ENCODE data around the gene NRXN3.

Gene NRXN3

DNA sequence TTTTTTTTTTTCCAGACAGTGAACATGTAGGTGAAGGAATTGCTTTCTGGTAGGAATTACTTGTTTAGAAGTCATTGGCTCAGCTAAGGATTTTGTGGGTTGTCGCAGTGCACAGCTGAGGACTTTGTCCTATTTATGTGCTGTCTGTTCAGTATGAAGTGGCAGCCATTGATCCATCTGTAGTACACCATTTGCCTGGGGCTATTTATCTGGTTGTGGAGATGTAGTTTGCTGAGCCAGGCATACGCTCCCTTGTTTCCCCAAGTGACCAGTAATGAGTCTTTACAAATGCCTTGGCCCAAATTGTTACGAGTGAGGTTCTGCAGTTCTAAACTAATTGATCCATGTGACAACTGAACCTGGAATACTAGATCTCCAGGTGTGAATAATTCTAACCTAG lies 140.1 kb downstream of the NRXN3 start:
- H3K27me3 ChIP-seq (ENCODE audit: control insufficient read depth, insufficient read depth, low read length): no peaks in the 10 kb centered on the region
- H3K9me3 ChIP-seq (ENCODE audit: control insufficient read depth, low read length): no peaks in the 10 kb centered on the region
- H3K4me1 ChIP-seq (ENCODE audit: control insufficient read depth, insufficient read depth, low read length): no peaks in the 10 kb centered on the region
- H3K9ac ChIP-seq (ENCODE audit: low read length): no peak overlapping the region
- no peaks in the 10 kb centered on the region for H3K36me3 ChIP-seq (ENCODE audit: control insufficient read depth, insufficient read depth, low read length)
- H3K4me3 ChIP-seq (ENCODE audit: low read length): no peak overlapping the region

GRCh38 chr14:78313499-78313898 lies 143.3 kb downstream of the NRXN3 start:
- H3K9ac ChIP-seq (ENCODE audit: low read length): no peak overlapping the region
- no peaks in the 10 kb centered on the region for H3K36me3 ChIP-seq (ENCODE audit: control insufficient read depth, insufficient read depth, low read length)
- H3K4me3 ChIP-seq (ENCODE audit: low read length): no peak overlapping the region
- no peaks in the 10 kb centered on the region for H3K27me3 ChIP-seq (ENCODE audit: control insufficient read depth, insufficient read depth, low read length)
- no peaks in the 10 kb centered on the region for H3K9me3 ChIP-seq (ENCODE audit: control insufficient read depth, low read length)
- no peaks in the 10 kb centered on the region for H3K4me1 ChIP-seq (ENCODE audit: control insufficient read depth, insufficient read depth, low read length)

DNA sequence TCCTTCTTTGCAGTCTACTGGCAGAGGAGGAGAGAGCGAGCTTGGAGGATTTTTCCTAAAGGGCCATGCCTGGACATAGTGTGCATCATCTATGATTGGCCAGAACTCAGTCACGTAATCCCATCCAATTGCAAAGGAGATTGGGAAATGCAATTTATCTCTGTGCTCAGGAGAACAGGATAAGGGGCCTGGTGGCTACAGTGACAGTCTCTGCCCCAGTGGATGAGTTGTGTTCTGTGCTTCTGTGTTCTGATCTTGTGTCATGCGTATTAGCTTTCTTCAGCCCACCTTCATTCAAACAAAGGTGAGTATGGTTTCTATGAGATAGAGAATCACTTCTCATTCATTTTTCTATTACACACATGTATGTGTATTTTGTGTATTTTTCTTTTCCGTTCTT lies 144.3 kb downstream of the NRXN3 start:
- Histone ChIP-seq H3K36me3 (ENCODE audit: control insufficient read depth, insufficient read depth, low read length) (no peaks in the 10 kb centered on the region), H3K9ac (ENCODE audit: low read length) (no peak overlapping the region), H3K4me1 (ENCODE audit: control insufficient read depth, insufficient read depth, low read length) (no peaks in the 10 kb centered on the region), H3K4me3 (ENCODE audit: low read length) (no peak overlapping the region), H3K9me3 (ENCODE audit: control insufficient read depth, low read length) (no peaks in the 10 kb centered on the region), H3K27me3 (ENCODE audit: control insufficient read depth, insufficient read depth, low read length) (no peaks in the 10 kb centered on the region)

GRCh38 chr14:78316052-78316451 lies 145.9 kb downstream of the NRXN3 start:
- no peaks in the 10 kb centered on the region for H3K36me3 ChIP-seq (ENCODE audit: control insufficient read depth, insufficient read depth, low read length)
- H3K9me3 ChIP-seq (ENCODE audit: control insufficient read depth, low read length): no peaks in the 10 kb centered on the region
- no peak overlapping the region for H3K4me3 ChIP-seq (ENCODE audit: low read length)
- H3K27me3 ChIP-seq (ENCODE audit: control insufficient read depth, insufficient read depth, low read length): no peaks in the 10 kb centered on the region
- H3K4me1 ChIP-seq (ENCODE audit: control insufficient read depth, insufficient read depth, low read length): no peaks in the 10 kb centered on the region
- no peak overlapping the region for H3K9ac ChIP-seq (ENCODE audit: low read length)

- Histone ChIP-seq H3K36me3 (ENCODE audit: control insufficient read depth, insufficient read depth, low read length) (no peaks in the 10 kb centered on the region), H3K4me3 (ENCODE audit: low read length) (no peak overlapping the region), H3K4me1 (ENCODE audit: control insufficient read depth, insufficient read depth, low read length) (no peaks in the 10 kb centered on the region), H3K9me3 (ENCODE audit: control insufficient read depth, low read length) (no peaks in the 10 kb centered on the region), H3K27me3 (ENCODE audit: control insufficient read depth, insufficient read depth, low read length) (no peaks in the 10 kb centered on the region), H3K9ac (ENCODE audit: low read length) (no peak overlapping the region)
Measured at GRCh38 chr14:78316786-78317185, 146.6 kb downstream of the NRXN3 start.

GRCh38 chr14:78319406-78319805 lies 149.2 kb downstream of the NRXN3 start:
- Histone ChIP-seq H3K9me3 (ENCODE audit: control insufficient read depth, low read length) (no peaks in the 10 kb centered on the region), H3K9ac (ENCODE audit: low read length) (no peak overlapping the region), H3K36me3 (ENCODE audit: control insufficient read depth, insufficient read depth, low read length) (no peaks in the 10 kb centered on the region), H3K4me1 (ENCODE audit: control insufficient read depth, insufficient read depth, low read length) (no peaks in the 10 kb centered on the region), H3K4me3 (ENCODE audit: low read length) (no peak overlapping the region), H3K27me3 (ENCODE audit: control insufficient read depth, insufficient read depth, low read length) (no peaks in the 10 kb centered on the region)

DNA sequence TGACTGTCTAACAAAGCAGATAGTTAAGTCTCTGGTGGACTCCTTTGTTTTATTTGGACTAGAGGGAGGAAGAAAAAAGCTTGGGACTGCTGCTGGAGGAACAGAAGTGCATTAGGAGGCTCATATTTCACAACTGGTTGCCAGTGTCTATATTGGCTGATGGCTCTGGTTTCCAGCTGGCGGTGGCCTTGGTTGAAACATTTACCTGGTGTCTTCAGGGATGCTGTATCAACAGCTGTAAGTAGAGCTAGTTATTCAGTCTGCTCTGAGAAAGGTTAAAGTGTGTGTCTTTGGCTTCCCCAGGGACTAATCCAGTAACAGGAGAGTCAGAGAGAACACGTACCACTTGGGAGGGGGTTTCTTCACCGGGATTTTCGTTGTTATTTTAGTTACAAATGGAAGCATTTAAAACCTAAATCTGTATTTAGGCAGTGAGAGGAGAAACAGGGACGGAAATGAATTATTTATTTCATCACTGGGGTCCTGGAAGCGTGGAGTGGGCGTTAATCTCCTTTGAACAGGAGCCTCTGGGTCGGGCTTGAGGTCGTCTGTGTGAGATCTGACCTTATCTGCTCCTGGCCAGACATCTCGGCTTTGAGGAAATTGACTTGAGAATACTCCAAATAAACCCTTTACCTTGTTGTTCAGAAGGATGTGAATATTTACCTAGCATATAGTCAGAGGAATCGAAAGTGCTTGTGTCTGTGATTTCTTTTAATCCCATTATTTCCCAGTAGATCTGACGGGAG lies 149.9 kb downstream of the NRXN3 start:
- H3K9ac ChIP-seq (ENCODE audit: low read length): no peak overlapping the region
- H3K36me3 ChIP-seq (ENCODE audit: control insufficient read depth, insufficient read depth, low read length): no peaks in the 10 kb centered on the region
- H3K4me1 ChIP-seq (ENCODE audit: control insufficient read depth, insufficient read depth, low read length): no peaks in the 10 kb centered on the region
- no peaks in the 10 kb centered on the region for H3K27me3 ChIP-seq (ENCODE audit: control insufficient read depth, insufficient read depth, low read length)
- H3K9me3 ChIP-seq (ENCODE audit: control insufficient read depth, low read length): no peaks in the 10 kb centered on the region
- H3K4me3 ChIP-seq (ENCODE audit: low read length): no peak overlapping the region

GRCh38 chr14:78324353-78324752 lies 154.2 kb downstream of the NRXN3 start:
- no peaks in the 10 kb centered on the region for H3K36me3 ChIP-seq (ENCODE audit: control insufficient read depth, insufficient read depth, low read length)
- H3K4me1 ChIP-seq (ENCODE audit: control insufficient read depth, insufficient read depth, low read length): no peaks in the 10 kb centered on the region
- no peak overlapping the region for H3K4me3 ChIP-seq (ENCODE audit: low read length)
- H3K9ac ChIP-seq (ENCODE audit: low read length): no peak overlapping the region
- H3K27me3 ChIP-seq (ENCODE audit: control insufficient read depth, insufficient read depth, low read length): no peaks in the 10 kb centered on the region
- H3K9me3 ChIP-seq (ENCODE audit: control insufficient read depth, low read length): no peaks in the 10 kb centered on the region

DNA sequence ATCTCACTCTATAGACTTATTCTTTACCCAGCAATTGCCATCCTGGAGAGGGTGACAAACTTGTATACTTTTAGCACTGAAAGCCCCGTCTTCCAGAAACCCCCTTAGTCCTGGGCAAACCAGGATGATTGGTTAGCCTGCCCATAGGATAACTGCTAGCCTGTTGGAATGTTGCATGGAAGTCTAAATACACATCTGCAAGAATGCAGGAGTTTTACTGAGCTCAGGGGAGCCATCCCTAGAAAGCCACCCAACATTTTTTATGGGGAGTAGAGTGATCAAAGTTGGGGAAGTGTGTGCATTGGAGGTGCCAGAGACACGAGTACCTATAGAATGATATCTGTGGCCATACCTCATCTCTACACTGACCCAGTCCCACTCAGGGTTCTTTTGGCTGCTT lies 155.7 kb downstream of the NRXN3 start:
- Histone ChIP-seq H3K9ac (ENCODE audit: low read length) (no peak overlapping the region), H3K9me3 (ENCODE audit: control insufficient read depth, low read length) (no peaks in the 10 kb centered on the region), H3K36me3 (ENCODE audit: control insufficient read depth, insufficient read depth, low read length) (no peaks in the 10 kb centered on the region), H3K27me3 (ENCODE audit: control insufficient read depth, insufficient read depth, low read length) (no peaks in the 10 kb centered on the region), H3K4me3 (ENCODE audit: low read length) (no peak overlapping the region), H3K4me1 (ENCODE audit: control insufficient read depth, insufficient read depth, low read length) (no peaks in the 10 kb centered on the region)

GRCh38 chr14:78327426-78328221 lies 157.5 kb downstream of the NRXN3 start:
- Histone ChIP-seq H3K27me3 (ENCODE audit: control insufficient read depth, insufficient read depth, low read length) (no peaks in the 10 kb centered on the region), H3K36me3 (ENCODE audit: control insufficient read depth, insufficient read depth, low read length) (no peaks in the 10 kb centered on the region), H3K9ac (ENCODE audit: low read length) (no peak overlapping the region), H3K9me3 (ENCODE audit: control insufficient read depth, low read length) (no peaks in the 10 kb centered on the region), H3K4me3 (ENCODE audit: low read length) (no peak overlapping the region), H3K4me1 (ENCODE audit: control insufficient read depth, insufficient read depth, low read length) (no peaks in the 10 kb centered on the region)

DNA sequence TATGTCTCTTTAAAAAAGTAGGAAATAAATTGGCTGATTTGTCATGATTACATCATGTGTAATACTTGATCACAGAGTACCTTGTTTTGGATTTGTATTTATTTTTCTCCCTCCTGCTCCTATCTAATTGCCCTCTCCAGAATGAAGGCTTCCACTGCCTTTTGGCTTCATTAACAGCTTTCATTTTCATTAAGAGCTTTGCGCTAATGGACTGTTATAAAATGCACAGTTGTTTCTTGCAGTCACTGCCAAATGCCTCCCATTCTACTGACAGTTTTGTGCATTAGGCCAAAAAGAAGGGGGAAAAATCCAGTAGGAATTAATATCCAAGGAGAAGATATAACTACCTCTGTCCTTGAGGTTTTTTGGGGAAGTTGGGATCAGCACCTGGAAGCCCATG lies 159.2 kb downstream of the NRXN3 start:
- Histone ChIP-seq H3K4me3 (ENCODE audit: low read length) (no peak overlapping the region), H3K27me3 (ENCODE audit: control insufficient read depth, insufficient read depth, low read length) (no peaks in the 10 kb centered on the region), H3K36me3 (ENCODE audit: control insufficient read depth, insufficient read depth, low read length) (no peaks in the 10 kb centered on the region)

DNA sequence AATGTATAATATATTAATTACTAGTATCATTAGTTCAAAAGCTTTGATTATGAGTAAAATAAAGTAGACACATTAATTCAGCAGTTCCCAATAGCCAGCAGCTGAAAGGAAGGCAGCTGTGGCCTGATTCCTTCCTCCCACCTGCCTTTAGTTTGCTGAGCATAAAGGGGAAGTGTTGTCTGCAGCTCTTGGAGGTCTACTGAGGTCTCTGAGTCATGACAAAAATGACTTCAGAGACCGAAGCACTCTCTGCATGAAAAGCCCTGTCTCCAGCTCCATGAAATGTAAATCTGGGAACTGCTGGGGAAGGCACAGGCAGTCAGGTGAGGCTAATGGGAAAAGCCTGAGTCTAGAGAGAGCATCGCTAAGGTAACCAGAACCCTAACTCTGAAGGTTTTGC lies 165.4 kb downstream of the NRXN3 start:
- no peaks in the 10 kb centered on the region for H3K9me3 ChIP-seq (ENCODE audit: control insufficient read depth, low read length)
- H3K27me3 ChIP-seq (ENCODE audit: control insufficient read depth, insufficient read depth, low read length): no peaks in the 10 kb centered on the region
- H3K9ac ChIP-seq (ENCODE audit: low read length): no peak overlapping the region
- H3K4me3 ChIP-seq (ENCODE audit: low read length): no peak overlapping the region
- H3K36me3 ChIP-seq (ENCODE audit: control insufficient read depth, insufficient read depth, low read length): no peaks in the 10 kb centered on the region
- no peaks in the 10 kb centered on the region for H3K4me1 ChIP-seq (ENCODE audit: control insufficient read depth, insufficient read depth, low read length)

More for the DNA sequence above, 159.2 kb downstream of the NRXN3 start:
- no peak overlapping the region for H3K9ac ChIP-seq (ENCODE audit: low read length)
- no peaks in the 10 kb centered on the region for H3K4me1 ChIP-seq (ENCODE audit: control insufficient read depth, insufficient read depth, low read length)
- H3K9me3 ChIP-seq (ENCODE audit: control insufficient read depth, low read length): no peaks in the 10 kb centered on the region

All from mucosa of stomach (tissue), 1 donor.